H9 (cell line): ENCODE measurements around the gene OLA1. TPM values are rescaled to one million over a fixed set of nuclear protein-coding genes. Genes with fewer than 3 reads are reported as not detected.

ENCODE experiments used
- DNase-seq: peaks from one replicate; pipeline ENCODE4 v3.0.0-alpha.2; 2017
- H2AFZ ChIP-seq: one replicate; pipeline ENCODE4 v1.6.1; 2013; ENCODE audit warnings: mild to moderate bottlenecking, low read length, control low read depth, moderate library complexity
- H2AK5ac ChIP-seq: 2 replicates; pipeline ENCODE4 v1.6.1; 2013; ENCODE audit warnings: low read length, control low read depth, mixed read lengths; ENCODE audit not compliant: insufficient read length
- H2BK120ac ChIP-seq: one replicate; pipeline ENCODE4 v1.6.1; 2013; ENCODE audit warnings: low read depth, mild to moderate bottlenecking, low read length, control low read depth, inconsistent platforms; ENCODE audit not compliant: poor library complexity, severe bottlenecking
- H2BK12ac ChIP-seq: 2 replicates; pipeline ENCODE4 v1.6.1; 2013; ENCODE audit warnings: low read length, control low read depth, mixed read lengths, low read depth; ENCODE audit not compliant: insufficient read length
- H2BK15ac ChIP-seq: 2 replicates; pipeline ENCODE4 v1.6.1; 2013; ENCODE audit warnings: low read depth, low read length, control low read depth
- H2BK20ac ChIP-seq: one replicate; pipeline ENCODE4 v1.6.1; 2013; ENCODE audit warnings: low read depth, mild to moderate bottlenecking, low read length, control low read depth, inconsistent platforms; ENCODE audit not compliant: poor library complexity, severe bottlenecking
- H2BK5ac ChIP-seq: 2 replicates; pipeline ENCODE4 v1.6.1; 2013; ENCODE audit warnings: low read length, control low read depth, mixed read lengths; ENCODE audit not compliant: insufficient read length
- H3K14ac ChIP-seq: 2 replicates; pipeline ENCODE4 v1.6.1; 2013; ENCODE audit warnings: low read length, control low read depth; ENCODE audit not compliant: insufficient read depth
- H3K18ac ChIP-seq: 2 replicates; pipeline ENCODE4 v1.6.1; 2013; ENCODE audit warnings: low read depth, mild to moderate bottlenecking, mixed read lengths, low read length, control low read depth; ENCODE audit not compliant: insufficient read length
- H3K23ac ChIP-seq: 2 replicates; pipeline ENCODE4 v1.6.1; 2013; ENCODE audit warnings: low read length, control low read depth, mixed read lengths, low read depth; ENCODE audit not compliant: insufficient read length
- H3K23me2 ChIP-seq: 2 replicates; pipeline ENCODE4 v1.6.1; 2013; ENCODE audit warnings: low read depth, mild to moderate bottlenecking, mixed read lengths, low read length, control low read depth; ENCODE audit not compliant: insufficient read length, poor library complexity, severe bottlenecking
- H3K27ac ChIP-seq: 2 replicates; pipeline ENCODE4 v1.5.1; 2013; ENCODE audit warnings: low read length, control low read depth, mixed read lengths, low read depth; ENCODE audit not compliant: insufficient read length
- H3K27me3 ChIP-seq: 2 replicates; pipeline ENCODE4 v1.6.1; 2013; ENCODE audit warnings: low read length, control low read depth, inconsistent platforms; ENCODE audit not compliant: insufficient read depth
- H3K4ac ChIP-seq: 2 replicates; pipeline ENCODE4 v1.6.1; 2013; ENCODE audit warnings: low read depth, mild to moderate bottlenecking, control low read depth, inconsistent platforms, low read length, moderate library complexity
- H3K4me1 ChIP-seq: 2 replicates; pipeline ENCODE4 v1.6.1; 2013; ENCODE audit warnings: low read length, control low read depth, inconsistent platforms; ENCODE audit not compliant: insufficient read depth
- H3K4me2 ChIP-seq: 2 replicates; pipeline ENCODE4 v1.6.1; 2013; ENCODE audit warnings: low read length, control low read depth, mixed read lengths; ENCODE audit not compliant: insufficient read length, insufficient read depth
- H3K56ac ChIP-seq: 2 replicates; pipeline ENCODE4 v1.6.1; 2013; ENCODE audit warnings: low read depth, mild to moderate bottlenecking, mixed read lengths, low read length, control low read depth; ENCODE audit not compliant: insufficient read length
- H3K79me1 ChIP-seq: 2 replicates; pipeline ENCODE4 v1.6.1; 2013; ENCODE audit warnings: low read depth, mild to moderate bottlenecking, moderate library complexity, low read length, control low read depth, inconsistent platforms; ENCODE audit not compliant: insufficient read depth, poor library complexity, severe bottlenecking
- H3K79me2 ChIP-seq: 2 replicates; pipeline ENCODE4 v1.6.1; 2013; ENCODE audit warnings: low read length, control low read depth, inconsistent platforms; ENCODE audit not compliant: insufficient read depth
- H3K9ac ChIP-seq: 2 replicates; pipeline ENCODE4 v1.6.1; 2013; ENCODE audit warnings: low read length, control low read depth, mixed read lengths; ENCODE audit not compliant: insufficient read length; ENCODE audit errors: extremely low read depth
- H3K9me3 ChIP-seq: one replicate; pipeline ENCODE4 v1.6.1; 2013; ENCODE audit warnings: low read depth, low read length, inconsistent platforms; ENCODE audit not compliant: control insufficient read depth
- H3T11ph ChIP-seq: one replicate; pipeline ENCODE4 v1.6.1; 2013; ENCODE audit warnings: mild to moderate bottlenecking, low read length, control low read depth, inconsistent platforms
- H4K20me1 ChIP-seq: one replicate; pipeline ENCODE4 v1.6.1; 2013; ENCODE audit not compliant: control insufficient read depth, insufficient read length, insufficient read depth
- H4K5ac ChIP-seq: 2 replicates; pipeline ENCODE4 v1.6.1; 2013; ENCODE audit warnings: low read depth, mild to moderate bottlenecking, mixed read lengths, low read length, control low read depth; ENCODE audit not compliant: insufficient read length
- H4K8ac ChIP-seq: replicated peaks from 2 replicates; pipeline ENCODE4 v1.6.1; 2013; ENCODE audit warnings: low read length, control low read depth, mixed read lengths, low read depth; ENCODE audit not compliant: insufficient read length
- H4K91ac ChIP-seq: 2 replicates; pipeline ENCODE4 v1.6.1; 2013; ENCODE audit warnings: low read depth, mild to moderate bottlenecking, moderate library complexity, mixed read lengths, low read length, control low read depth; ENCODE audit not compliant: insufficient read length
- H3K27ac Mint-ChIP-seq, 3 experiments: 2 replicates in 2 of 3; 3 replicates in 1 of 3; pipeline ENCODE4 v1.8.0; 2020 to 2021; ENCODE audit warnings: mixed read lengths in 3 of 3, mild to moderate bottlenecking in 1 of 3, moderate library complexity in 1 of 3
- H3K27me3 Mint-ChIP-seq: 2 replicates; pipeline ENCODE4 v1.8.0; 2021; ENCODE audit warnings: low read depth, mild to moderate bottlenecking, moderate library complexity, mixed read lengths
- H3K36me3 Mint-ChIP-seq, 3 experiments: 2 replicates in 2 of 3; 3 replicates in 1 of 3; pipeline ENCODE4 v1.8.0; 2020 to 2021; ENCODE audit warnings: low read depth in 3 of 3, mixed read lengths in 3 of 3; ENCODE audit not compliant: insufficient read depth in 1 of 3
- H3K4me1 Mint-ChIP-seq, 2 experiments: 2 replicates each; pipeline ENCODE4 v1.8.0; 2020; ENCODE audit warnings: mixed read lengths in 2 of 2
- H3K4me3 Mint-ChIP-seq, 2 experiments: 2 replicates in 1 of 2; 3 replicates in 1 of 2; pipeline ENCODE4 v1.8.0; 2020 to 2021; ENCODE audit warnings: mild to moderate bottlenecking in 2 of 2, mixed read lengths in 2 of 2, moderate library complexity in 1 of 2
- H3K9me3 Mint-ChIP-seq, 2 experiments: 2 replicates in 1 of 2; 3 replicates in 1 of 2; pipeline ENCODE4 v1.8.0; 2020; ENCODE audit warnings: mild to moderate bottlenecking in 2 of 2, mixed read lengths in 2 of 2, moderate library complexity in 1 of 2
- WGBS: extraction: QIAGEN DNeasy Blood & Tissue Kit; methylation state at CpG from one replicate; pipeline ENCODE4 v1.1.7; 2013; ENCODE audit warnings: missing lambda C conversion rate, low lambda C conversion rate, mixed read lengths; ENCODE audit not compliant: insufficient read length; ENCODE audit errors: extremely low coverage; 5-methylcytosine and 5-hydroxymethylcytosine counted together
- total RNA-seq: library from RNA; stranded (reverse); gene quantifications from 2 replicates; pipeline ENCODE4 v1.2.1, GENCODE V29; 2021
- TF ChIP-seq, protein P1 (sequence below): fragments of 200-600 bp; sonication (generic); conservative IDR thresholded peaks from 3 replicates; pipeline ENCODE4 v1.8.0; 2021; ENCODE audit warnings: antibody characterized with exemption, mild to moderate bottlenecking

Gene OLA1
- total RNA-seq, 1 experiment from 2014 or later, result 133 TPM

DNA sequence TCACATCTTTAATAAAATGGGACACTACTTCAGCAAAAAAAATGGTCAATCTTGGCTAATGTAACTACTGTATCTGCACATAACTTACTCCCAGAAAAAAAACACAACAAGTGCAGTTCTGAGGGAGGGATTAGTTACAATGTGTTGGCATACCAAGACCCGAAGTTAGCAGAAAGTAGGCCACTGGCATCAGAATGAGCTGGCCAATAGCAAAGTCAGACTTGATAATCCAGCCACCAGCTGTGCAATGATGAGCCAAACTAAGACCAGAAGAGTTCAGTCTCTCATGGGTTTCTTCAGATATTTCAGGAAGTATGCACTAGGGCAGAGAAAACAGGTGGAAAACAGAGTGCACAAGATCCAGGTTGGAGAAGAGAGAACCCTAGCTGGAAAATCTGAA lies 65.3 kb downstream of the OLA1 start:
- Histone ChIP-seq H3K4me2 (no peak overlapping the region), H4K8ac (no peak overlapping the region), H3K14ac (no peak overlapping the region), H3K56ac (no peak overlapping the region), H3K23ac (no peak overlapping the region), H3K79me1 (peaks cover 4% of the 10 kb centered on the region), H3K4ac (no peak overlapping the region), H2BK15ac (no peak overlapping the region), H2BK120ac (no peak overlapping the region), H4K5ac (no peak overlapping the region), H2BK20ac (no peak overlapping the region), H2BK12ac (no peak overlapping the region), H3K23me2 (no peaks in the 10 kb centered on the region), H3T11ph (no peak overlapping the region), H3K9ac (no peak overlapping the region), H2AFZ (no peak overlapping the region), H2AK5ac (no peak overlapping the region), H4K91ac (no peak overlapping the region), H3K79me2 (peaks cover 3% of the 10 kb centered on the region; the same call in 1 of the 2 replicates), H3K27ac (no peak overlapping the region), H3K18ac (no peak overlapping the region), H2BK5ac (no peak overlapping the region), H3K9me3 (no peaks in the 10 kb centered on the region), H3K4me1 (no peaks in the 10 kb centered on the region), H4K20me1 (no peaks in the 10 kb centered on the region), H3K27me3 (no peaks in the 10 kb centered on the region)
- H3K4me1 Mint-ChIP-seq, result peaks cover 4 to 10% of the 10 kb centered on the region in 2 experiments
- H3K27ac Mint-ChIP-seq, result peak overlapping the region in 1 of 3 experiments; percentile 19; a peak in 1 of 7 replicates
- H3K27me3 Mint-ChIP-seq, result no peaks in the 10 kb centered on the region
- H3K4me3 Mint-ChIP-seq, result no peak overlapping the region
- H3K36me3 Mint-ChIP-seq, result no peaks in the 10 kb centered on the region
- TF ChIP-seq, protein P1, sequence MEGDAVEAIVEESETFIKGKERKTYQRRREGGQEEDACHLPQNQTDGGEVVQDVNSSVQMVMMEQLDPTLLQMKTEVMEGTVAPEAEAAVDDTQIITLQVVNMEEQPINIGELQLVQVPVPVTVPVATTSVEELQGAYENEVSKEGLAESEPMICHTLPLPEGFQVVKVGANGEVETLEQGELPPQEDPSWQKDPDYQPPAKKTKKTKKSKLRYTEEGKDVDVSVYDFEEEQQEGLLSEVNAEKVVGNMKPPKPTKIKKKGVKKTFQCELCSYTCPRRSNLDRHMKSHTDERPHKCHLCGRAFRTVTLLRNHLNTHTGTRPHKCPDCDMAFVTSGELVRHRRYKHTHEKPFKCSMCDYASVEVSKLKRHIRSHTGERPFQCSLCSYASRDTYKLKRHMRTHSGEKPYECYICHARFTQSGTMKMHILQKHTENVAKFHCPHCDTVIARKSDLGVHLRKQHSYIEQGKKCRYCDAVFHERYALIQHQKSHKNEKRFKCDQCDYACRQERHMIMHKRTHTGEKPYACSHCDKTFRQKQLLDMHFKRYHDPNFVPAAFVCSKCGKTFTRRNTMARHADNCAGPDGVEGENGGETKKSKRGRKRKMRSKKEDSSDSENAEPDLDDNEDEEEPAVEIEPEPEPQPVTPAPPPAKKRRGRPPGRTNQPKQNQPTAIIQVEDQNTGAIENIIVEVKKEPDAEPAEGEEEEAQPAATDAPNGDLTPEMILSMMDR, result no peak
- H3K9me3 Mint-ChIP-seq, result no peaks in the 10 kb centered on the region
- DNase-seq, result no peak
- no CpG with 5 or more reads among the region's 1 CpG for WGBS
